ENCODE measurements around the gene ZC3H7B.

- TF ChIP-seq CTCF (IDR thresholded peaks at IDR 0.05), result no peak
- no peak for TF ChIP-seq EZH2 (IDR thresholded peaks at IDR 0.05)
- TF ChIP-seq EZH2phosphoT487 (IDR thresholded peaks at IDR 0.05), result no peak
These were observed 82.8 kb downstream of the ZC3H7B start for GRCh38 chr22:41384128-41384527.

Data from neural progenitor cell (in vitro differentiated cells).